PC-3 (cell line): ENCODE data around the gene OPN3.

Source experiments
- CTCF ChIP-seq: fragments of 300-600 bp; sonication (generic); conservative IDR thresholded peaks from 2 replicates; pipeline ENCODE4 v1.5.1; 2017; ENCODE audit warnings: antibody characterized with exemption, low read depth, mild to moderate bottlenecking, low read length
- EZH2 ChIP-seq: fragments of 300-600 bp; sonication (generic); IDR thresholded peaks from one replicate; pipeline ENCODE4 v1.6.1; 2017; ENCODE audit warnings: antibody characterized with exemption, mild to moderate bottlenecking, low read length; ENCODE audit not compliant: unreplicated experiment
- EZH2phosphoT487 ChIP-seq: fragments of 300-600 bp; sonication (generic); IDR thresholded peaks from 2 replicates; pipeline ENCODE4 v1.6.1; 2018; ENCODE audit warnings: mild to moderate bottlenecking, antibody characterized with exemption, low read length, borderline replicate concordance

GRCh38 chr1:241637604-241638003, 2.6 kb downstream of the OPN3 start:
- TF ChIP-seq CTCF (no peak), EZH2 (no peak), EZH2phosphoT487 (no peak)
